GM19099 (cell line): ENCODE data around the gene NUDT15.

Source experiments
- POLR2A ChIP-seq: IDR thresholded peaks from 3 replicates; pipeline ENCODE4 v1.6.1; 2011; ENCODE audit warnings: low read depth; ENCODE audit not compliant: insufficient read length; ENCODE audit errors: extremely low read depth

Gene NUDT15

GRCh38 chr13:48078251-48078656 is 40.7 kb downstream of the NUDT15 start:
- TF ChIP-seq POLR2A = no peak

- no peak for TF ChIP-seq POLR2A
Observed at GRCh38 chr13:48081739-48082138, 44.2 kb downstream of the NUDT15 start.

- TF ChIP-seq POLR2A = no peak
Observed at GRCh38 chr13:48086272-48086671, 48.7 kb downstream of the NUDT15 start.

- no peak for TF ChIP-seq POLR2A
Observed at GRCh38 chr13:48093588-48093987, 56.1 kb downstream of the NUDT15 start.

GRCh38 chr13:48094404-48094780 is 56.9 kb downstream of the NUDT15 start:
- TF ChIP-seq POLR2A = no peak

- TF ChIP-seq POLR2A = peak; percentile 95
Observed at GRCh38 chr13:48094781-48095502, 57.4 kb downstream of the NUDT15 start, which contains the start of gene MED4. TSS of gene MED4 (minus strand) at chr13:48095104. CDS start at chr13:48095078, 26 bp downstream.

- no peak for TF ChIP-seq POLR2A
Observed at GRCh38 chr13:48096670-48097069, 59.1 kb downstream of the NUDT15 start.
